NCI-H2107 (cell line): ENCODE results near the gene MBD5.
A peak's percentile ranks its signal among the peaks of the same experiment; 100 is the strongest.

ENCODE experiments used
- DNase-seq: peaks from one replicate; lab custom pipeline; 2025; lab: John Stamatoyannopoulos, UW

The MBD5 gene

DNA sequence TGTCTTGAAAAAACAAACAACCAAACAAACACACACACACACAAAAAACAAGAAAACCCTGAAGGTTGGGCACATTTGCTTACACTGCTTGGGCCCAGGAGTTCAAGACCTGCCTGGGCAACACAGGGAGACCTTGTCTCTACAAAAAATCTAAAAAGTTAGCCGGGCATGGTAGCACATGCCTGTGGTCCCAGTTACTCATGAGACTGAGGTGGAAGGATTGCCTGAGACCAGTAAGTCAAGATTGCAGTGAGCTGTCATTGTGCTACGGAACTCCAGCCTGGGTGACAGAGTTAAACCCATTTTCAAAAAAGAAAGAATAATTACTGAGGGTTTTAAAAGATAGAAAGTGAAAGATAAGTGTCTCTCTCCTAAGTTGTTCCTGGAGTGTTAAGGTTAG lies 103.4 kb downstream of the MBD5 start:
- DNase-seq, result no peak

DNA sequence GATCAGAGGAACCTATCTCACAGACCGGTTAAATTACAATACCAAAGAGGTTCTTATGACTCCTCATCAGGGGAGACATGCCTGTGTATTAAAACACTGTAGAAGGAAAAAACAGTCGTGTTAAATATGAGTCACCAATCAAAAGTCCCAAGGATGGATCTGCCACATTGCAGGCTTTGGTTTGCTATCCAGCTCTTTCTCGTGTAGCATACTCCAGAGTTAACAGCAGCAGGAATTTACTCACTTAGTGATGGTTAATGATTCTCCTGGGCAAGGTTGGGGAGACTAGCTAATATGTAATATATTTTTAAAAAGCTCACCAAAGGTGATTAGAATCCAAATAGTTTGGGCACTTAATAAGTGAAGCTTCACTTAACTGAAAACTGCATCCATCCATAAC lies 109.7 kb downstream of the MBD5 start:
- DNase-seq, result no peak

GRCh38 chr2:148132412-148132811 lies 111.5 kb downstream of the MBD5 start:
- no peak for DNase-seq

DNA sequence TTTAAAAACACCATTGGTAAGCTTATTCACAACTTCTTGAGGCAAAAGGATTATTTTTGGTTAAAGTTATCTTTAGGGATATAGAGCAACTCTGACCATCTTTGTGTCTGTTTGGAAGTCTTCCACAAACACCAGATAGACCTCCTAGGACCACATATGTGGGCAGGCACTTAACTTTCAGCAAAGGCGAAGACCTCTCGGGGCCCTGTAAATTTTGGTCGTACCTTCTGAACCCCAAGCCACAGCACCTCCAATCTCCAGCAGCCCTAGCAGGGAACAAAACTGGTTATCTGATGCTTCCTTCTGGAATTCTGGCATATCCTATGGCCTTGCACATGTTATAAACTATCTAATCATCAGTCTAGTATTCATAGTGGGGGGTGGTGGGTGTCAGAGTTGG lies 114.8 kb downstream of the MBD5 start:
- DNase-seq, result no peak

- no peak for DNase-seq
These were observed 115.5 kb downstream of the MBD5 start for GRCh38 chr2:148136441-148136840.

DNA sequence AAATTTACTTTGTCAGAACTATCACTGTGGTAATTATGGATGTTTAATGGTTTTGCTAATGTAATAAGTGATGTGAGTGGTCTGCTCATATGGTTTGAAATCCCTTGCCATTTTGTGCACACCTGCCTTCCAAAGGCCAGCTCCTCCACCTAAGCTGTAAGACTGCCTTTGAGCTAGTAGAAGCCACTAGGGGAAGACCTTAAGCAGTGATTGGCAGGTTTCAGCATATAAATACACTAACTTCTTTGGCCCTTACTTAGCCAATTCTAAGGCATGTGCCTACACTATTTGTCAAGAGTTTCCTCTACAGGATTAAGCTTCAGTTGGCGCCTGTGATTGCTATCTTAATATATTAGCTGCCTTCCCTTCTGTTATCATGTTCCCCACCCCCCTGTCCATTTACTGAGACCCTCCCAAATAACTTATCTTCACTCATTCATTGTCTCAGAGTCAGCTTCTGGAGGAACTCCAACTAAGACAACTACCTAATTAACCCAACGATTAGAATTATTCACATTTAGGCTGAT lies 141.1 kb downstream of the MBD5 start:
- DNase-seq, result no peak

DNA sequence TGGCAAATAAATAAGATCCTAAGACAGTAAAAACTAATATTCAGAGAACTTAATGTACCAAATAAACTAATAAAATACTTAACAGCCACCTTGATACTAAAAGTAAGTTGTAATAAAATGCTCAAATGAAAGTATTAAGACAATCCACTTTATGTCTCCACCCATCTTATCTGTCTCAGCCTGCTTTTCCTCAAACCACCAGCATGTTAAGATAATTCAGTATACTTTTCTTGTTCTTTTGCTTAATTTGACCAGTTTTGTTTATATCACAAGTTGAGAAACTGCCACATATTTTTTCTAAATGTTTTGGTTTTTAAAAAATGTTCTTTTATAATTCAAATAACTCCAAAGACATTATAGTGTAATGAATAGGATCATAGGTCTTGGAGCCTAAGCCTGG lies 142.0 kb downstream of the MBD5 start:
- DNase-seq, result no peak

DNA sequence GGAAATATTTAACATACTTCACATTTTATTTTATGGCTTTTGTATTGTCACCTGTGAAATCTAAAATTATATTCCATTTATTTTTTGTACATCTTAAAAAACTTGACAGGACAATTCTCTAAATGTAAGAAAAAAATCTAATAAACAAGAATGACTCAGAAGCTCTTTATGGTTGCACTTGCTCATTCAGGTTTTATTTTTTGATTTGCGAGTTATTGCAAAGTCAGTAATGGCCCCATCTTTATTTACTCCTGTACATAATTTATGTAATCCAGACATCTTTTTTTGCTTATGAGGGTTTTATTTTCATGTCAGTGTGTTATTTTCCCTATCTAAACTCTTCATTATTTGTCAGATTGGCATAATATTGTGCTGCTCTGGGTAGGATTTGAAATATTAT lies 145.1 kb downstream of the MBD5 start:
- no peak for DNase-seq

GRCh38 chr2:148167241-148167766 lies 146.4 kb downstream of the MBD5 start:
- DNase-seq, result no peak

GRCh38 chr2:148167855-148168254 lies 147.0 kb downstream of the MBD5 start:
- DNase-seq, result no peak

DNA sequence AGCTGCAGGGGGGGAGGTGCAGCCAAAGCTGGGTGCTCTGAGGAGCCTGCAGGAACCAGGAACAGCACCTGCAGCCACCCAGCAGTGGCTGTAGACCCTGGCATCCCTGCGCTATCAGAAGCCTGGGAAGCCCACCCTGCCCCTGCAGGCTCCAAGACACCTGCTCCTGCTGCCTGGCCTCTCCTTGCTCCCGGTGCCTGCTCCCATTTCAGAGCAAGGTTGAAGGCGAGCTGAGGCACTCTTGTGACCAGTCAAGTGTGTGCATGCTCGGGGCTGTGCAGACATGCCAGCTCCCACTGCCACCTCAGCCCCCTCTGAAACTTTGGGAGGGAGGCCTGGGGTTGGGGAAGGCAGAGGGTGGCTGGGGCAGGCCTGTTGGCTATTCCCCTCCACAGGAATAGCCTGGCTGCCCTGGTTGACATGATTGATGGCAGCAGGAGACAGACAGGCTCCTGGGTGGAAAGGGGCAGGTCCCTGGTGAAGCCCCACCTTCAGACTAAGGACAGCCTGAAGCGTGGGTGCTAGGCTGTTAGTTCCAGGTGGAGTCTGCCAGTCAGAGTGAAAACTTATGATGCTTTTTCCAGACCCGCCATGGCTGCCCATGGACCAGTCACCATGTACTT lies 151.4 kb downstream of the MBD5 start:
- DNase-seq, result no peak

DNA sequence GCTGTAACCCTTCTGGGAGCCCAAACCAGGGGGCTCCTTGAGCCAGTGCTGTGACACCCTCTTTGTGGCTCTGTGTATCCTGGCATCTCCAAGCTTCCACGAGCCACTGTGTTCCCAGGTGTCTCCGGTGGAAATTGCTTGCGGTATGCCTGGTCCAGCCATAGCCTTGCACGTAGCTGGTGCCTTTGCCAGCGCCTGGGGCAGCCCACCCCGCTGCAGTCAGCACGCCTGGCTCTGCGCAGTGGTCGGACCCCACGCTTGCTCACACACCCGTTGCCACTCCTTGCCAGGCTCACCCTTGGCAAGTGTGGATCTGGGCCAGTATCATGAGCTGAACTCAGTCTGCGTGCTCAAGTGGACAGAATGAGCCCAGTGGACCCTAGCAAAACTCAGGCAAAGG lies 152.3 kb downstream of the MBD5 start:
- no peak for DNase-seq

- no peak for DNase-seq
These were observed 156.7 kb downstream of the MBD5 start for GRCh38 chr2:148177559-148177958.

DNA sequence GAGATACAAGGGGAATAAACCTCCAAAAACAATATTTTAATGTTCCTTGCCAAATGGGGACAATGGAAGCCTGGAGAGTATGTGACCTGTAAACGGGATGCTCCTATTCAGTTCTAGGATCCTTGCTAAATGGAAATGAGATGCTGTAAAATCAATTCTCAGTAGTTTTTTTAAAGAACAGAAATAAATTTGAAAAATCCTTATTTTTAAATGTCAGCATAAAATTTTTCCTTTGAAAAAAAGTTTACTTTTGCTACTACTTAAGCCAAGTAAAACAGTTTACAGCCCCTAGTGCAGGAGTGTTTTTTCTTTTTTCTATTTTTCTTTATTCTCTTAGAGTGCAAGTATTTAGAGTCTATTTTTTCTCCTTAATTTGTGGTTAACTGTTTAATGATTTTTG lies 158.8 kb downstream of the MBD5 start:
- DNase-seq, result no peak

- no peak for DNase-seq
These were observed 164.1 kb downstream of the MBD5 start for GRCh38 chr2:148184976-148185375.

DNA sequence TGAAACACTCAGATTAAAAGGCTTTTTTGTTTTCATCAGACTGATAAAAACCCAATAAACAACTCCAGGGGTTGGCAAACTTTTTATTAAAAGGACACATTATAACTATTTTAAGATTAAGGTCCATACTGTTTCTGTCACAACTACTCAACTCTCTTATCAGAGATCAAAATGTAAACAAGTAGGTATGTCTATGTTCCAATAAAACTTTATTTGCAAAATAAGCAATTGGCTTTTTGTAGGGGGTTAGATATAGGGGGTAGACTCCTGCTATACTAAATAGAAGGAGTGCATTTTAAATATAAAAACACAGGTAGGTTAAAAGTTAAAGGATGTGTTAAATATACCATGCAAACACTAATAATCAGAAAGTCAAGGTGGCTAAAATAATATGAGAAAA lies 174.0 kb downstream of the MBD5 start:
- no peak for DNase-seq

- no peak for DNase-seq
These were observed 180.4 kb downstream of the MBD5 start for GRCh38 chr2:148201075-148202004.

GRCh38 chr2:148202237-148202636 lies 181.3 kb downstream of the MBD5 start:
- DNase-seq, result no peak

GRCh38 chr2:148207111-148207510 lies 186.2 kb downstream of the MBD5 start:
- no peak for DNase-seq

DNA sequence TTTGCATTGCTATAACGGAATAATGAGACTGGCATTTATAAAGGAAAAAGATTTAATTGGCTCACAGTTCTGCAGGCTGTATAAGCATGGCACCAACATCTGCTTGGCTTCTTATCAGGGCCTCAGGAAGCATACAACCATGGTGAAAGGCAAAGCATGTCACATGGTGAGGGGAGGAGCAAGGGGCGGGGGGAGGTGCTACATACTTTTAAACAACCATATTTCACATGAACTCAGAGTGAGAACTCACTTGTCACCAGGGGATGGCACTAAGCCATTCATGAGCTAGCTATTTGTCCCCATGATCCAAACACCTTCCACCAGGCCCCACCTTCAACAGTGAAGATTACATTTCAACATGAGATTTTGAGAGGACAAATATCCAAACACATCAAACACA lies 188.7 kb downstream of the MBD5 start:
- DNase-seq, result no peak

DNA sequence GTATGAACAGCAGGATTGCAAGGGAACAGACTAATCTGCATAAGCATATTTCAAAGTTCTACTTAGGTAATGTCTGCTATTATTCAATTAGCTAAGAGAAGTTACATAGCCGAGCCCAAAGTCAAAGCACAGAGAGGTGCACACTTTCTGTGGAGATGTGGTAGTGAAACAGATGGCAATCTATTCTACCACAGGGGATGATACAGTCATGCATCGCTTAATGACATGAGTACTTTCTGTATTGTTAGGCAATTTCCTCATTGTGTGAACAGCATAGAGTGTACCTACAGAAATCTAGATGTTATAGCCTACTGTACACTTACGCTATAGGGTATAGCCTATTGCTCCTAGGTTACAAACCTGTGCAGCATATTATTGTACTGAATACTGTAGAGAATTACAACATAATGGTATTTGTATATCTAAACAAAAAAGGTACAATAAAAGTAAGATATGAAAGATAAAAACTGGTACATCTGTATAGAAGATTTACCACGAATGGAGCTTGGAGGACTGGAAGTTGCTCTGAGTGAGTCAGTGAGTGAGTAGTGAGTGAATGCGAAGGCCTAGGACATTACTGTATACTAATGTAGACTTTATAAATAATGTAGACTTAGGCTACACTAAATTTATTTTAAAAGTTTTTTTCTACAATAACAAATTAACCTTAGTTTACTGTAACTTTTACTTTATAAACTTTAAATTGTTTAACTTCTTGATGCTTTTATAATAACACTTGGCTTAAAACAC lies 197.6 kb downstream of the MBD5 start:
- DNase-seq, result peak; percentile 3

GRCh38 chr2:148221166-148221565 lies 200.3 kb downstream of the MBD5 start:
- DNase-seq, result no peak
